Measurements from ENCODE around the gene CCK. TPM values are rescaled to one million over a fixed set of nuclear protein-coding genes. Genes with fewer than 3 reads are reported as not detected.

Gene CCK, protein sequence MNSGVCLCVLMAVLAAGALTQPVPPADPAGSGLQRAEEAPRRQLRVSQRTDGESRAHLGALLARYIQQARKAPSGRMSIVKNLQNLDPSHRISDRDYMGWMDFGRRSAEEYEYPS
- 1.2 to 2.7 TPM (median 2.3 TPM) in 5 replicates for total RNA-seq (2022; extraction: Qiagen RNA extraction)

DNA sequence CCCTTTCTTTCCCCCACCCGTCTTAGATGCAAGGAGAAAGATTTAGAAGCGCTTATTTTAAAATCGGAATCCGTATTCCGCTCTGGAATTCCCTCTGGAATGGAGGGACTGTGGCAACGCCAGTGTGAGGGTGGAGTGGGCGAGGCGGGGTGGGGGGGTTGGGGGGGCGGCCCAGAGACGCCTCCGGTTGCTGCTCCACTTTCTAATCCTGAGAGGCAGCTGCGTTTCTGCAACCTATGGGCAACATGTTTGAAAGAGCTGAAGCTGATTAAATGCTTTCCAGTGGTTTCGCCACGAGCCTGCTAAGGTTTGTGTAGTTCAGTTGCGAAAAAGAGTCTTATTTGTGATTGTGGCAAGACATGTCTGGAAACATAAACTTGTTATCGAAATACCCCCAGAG, at the start of gene CCK:
Gene CCK (minus strand): TSS at position 101 of the 400 bp plus-strand sequence. CDS start 2,555 bp downstream, outside the sequence.

Other genes with a start within 250 kb of the CCK start
- gene TRAK1, start 174.8 kb downstream of the CCK start, total RNA-seq (2022; extraction: Qiagen RNA extraction) = 13.3 to 17.5 TPM (median 15.6 TPM) in 5 replicates
- gene LYZL4, start 144.4 kb upstream of the CCK start, total RNA-seq (2022; extraction: Qiagen RNA extraction) = not detected in 5 replicates
- gene VIPR1, start 236.5 kb upstream of the CCK start, total RNA-seq (2022; extraction: Qiagen RNA extraction) = 0.83 to 1.3 TPM (median 1.2 TPM) in 5 replicates

Data from A549 treated with Mapracorat at 1 μM for 4 hours (cell line).